H54 (cell line): Measurements from ENCODE around the gene MRTFA.

Experiments used
- DNase-seq: peaks from one replicate; pipeline ENCODE4 v3.0.0; 2011; ENCODE audit warnings: low spot score, mixed read lengths; ENCODE audit not compliant: insufficient read length
- FAIRE-seq: peaks from 3 replicates; lab custom pipeline; 2011; peaks lifted over from hg19 to GRCh38; lab: Jason Lieb, UNC
- POLR2A ChIP-seq: IDR thresholded peaks from 2 replicates; pipeline ENCODE4 v1.6.1; 2011; ENCODE audit warnings: low read depth, mild to moderate bottlenecking, low read length

The MRTFA gene

GRCh38 chr22:40476341-40476740 lies 160.2 kb downstream of the MRTFA start:
- FAIRE-seq (no peak), DNase-seq (no peak)
- no peak for TF ChIP-seq POLR2A

DNA sequence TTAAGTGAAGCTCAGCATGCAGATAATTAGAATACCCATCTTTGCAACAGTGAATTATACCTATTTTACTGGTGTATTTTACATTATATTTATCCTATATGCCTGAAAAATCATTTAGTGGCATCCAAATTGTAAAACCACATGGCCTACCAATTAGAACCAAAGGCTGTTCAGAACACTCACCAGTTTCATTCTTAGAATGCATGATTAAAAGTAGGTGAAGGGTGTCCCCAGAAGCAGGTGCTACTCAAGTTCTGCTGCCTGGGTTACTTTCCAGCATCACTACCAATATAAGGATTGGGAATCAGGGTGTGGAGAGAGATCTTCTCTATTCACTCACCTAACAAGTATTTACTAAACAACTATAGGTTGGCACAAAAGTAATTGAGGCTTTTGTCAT lies 162.8 kb downstream of the MRTFA start:
- FAIRE-seq (no peak), DNase-seq (no peak)
- TF ChIP-seq POLR2A = no peak

DNA sequence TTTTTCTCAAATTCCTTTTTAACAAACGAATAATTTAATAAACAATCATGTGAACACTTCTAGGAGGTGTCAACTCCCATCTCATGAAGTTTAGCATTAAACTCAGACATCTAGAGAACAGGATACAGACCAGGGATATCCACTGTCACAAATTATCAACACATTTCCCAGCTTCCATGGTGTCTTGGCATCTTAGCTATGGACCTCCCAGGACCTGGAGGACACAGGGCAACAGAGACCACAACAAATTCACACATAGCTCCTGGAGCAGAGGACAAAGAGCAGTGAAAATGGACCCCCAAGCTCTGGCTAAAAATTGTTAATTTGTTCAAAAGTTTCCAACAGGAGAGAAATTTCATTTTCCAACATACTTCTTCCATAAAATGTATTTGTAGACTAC lies 163.9 kb downstream of the MRTFA start:
- no peak for DNase-seq
- no peak for FAIRE-seq
- no peak for TF ChIP-seq POLR2A

- FAIRE-seq = no peak
- DNase-seq = no peak
- TF ChIP-seq POLR2A = no peak
These were observed 164.5 kb downstream of the MRTFA start for GRCh38 chr22:40472051-40472450.

DNA sequence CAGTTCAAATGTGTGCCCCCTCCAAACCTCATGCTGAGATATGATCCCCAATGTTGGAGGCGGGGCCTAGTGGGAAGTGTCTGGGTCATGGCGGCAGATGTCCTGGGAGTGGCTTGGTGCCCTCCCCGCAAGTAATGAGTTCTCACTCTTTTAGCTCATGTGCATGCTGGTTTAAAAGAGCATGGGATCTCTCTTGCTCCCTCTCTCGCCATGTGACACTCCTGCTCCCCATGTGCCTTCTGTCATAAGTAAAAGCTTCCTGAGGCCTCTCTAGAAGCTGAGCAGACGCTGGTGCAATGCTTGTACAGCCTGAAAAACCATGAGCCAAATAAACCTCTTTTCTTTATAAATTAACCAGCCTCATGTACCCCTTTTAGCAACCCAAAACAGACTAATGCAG lies 167.3 kb downstream of the MRTFA start:
- FAIRE-seq (no peak), DNase-seq (no peak)

DNA sequence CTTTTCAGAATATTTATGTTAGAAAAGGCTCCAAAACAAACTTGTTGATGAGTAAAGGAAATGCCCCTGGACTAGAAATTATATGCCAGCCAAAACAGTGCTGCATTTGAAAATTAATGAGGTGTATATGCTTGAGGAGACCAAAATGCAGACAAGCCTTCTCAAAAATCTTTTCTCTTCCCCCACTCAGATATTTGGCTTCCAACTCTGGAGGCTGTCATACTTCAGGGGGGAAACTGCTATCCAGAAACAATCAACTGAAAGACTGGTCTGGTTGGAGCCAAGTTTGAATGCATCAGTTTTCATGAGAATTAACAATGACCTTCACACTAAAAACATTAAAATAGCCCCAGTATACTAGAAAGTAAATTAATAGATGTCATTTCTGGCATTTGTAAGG lies 167.9 kb downstream of the MRTFA start:
- DNase-seq = no peak
- no peak for TF ChIP-seq POLR2A
- FAIRE-seq = no peak

More for the DNA sequence above, 167.3 kb downstream of the MRTFA start:
- no peak for TF ChIP-seq POLR2A

DNA sequence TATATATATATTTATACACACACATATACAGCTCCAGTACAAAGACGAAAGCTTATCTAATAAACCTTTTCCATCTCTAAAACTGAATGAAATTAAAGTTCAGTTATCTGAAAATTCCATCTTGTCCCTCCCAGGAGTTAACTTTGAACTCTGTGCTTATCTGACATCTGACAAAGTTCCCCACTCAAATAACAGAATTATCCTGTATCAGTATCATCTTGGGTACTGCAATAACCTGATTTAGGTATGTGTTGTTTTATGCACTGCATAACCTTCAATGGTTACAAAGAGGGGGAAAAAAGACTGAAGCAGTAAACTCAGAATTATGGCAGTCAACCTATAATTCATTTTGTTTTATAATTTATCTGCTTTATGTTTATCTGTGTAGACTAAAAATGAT lies 169.5 kb downstream of the MRTFA start:
- FAIRE-seq = no peak
- no peak for TF ChIP-seq POLR2A

DNA sequence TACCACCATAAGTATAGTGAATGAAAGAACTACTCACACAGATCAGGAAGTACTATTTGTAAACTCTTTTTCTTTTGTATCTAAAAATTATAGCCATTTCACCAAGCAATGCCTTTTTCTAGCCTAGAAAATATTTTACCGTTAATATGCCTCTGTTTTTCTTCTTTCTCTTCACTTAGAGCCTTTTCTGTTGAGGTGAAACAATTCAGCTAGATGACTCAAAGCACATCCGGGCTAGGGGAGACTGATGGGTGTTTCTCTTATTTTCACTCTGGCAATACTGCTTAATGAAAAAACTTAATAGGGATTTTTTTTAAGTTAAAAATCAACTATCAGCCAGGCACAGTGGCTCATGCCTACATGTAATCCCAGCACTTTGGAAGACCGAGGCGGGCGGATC lies 172.8 kb downstream of the MRTFA start:
- DNase-seq = no peak
- TF ChIP-seq POLR2A = no peak
- FAIRE-seq = no peak

More for the DNA sequence above, 169.5 kb downstream of the MRTFA start:
- no peak for DNase-seq

GRCh38 chr22:40463017-40463631 lies 173.4 kb downstream of the MRTFA start:
- TF ChIP-seq POLR2A = no peak
- DNase-seq (no peak), FAIRE-seq (no peak)

- TF ChIP-seq POLR2A = no peak
- FAIRE-seq (no peak), DNase-seq (no peak)
These were observed 174.1 kb downstream of the MRTFA start for GRCh38 chr22:40462195-40462984.

GRCh38 chr22:40453671-40454070 lies 182.8 kb downstream of the MRTFA start:
- FAIRE-seq (no peak), DNase-seq (no peak)

DNA sequence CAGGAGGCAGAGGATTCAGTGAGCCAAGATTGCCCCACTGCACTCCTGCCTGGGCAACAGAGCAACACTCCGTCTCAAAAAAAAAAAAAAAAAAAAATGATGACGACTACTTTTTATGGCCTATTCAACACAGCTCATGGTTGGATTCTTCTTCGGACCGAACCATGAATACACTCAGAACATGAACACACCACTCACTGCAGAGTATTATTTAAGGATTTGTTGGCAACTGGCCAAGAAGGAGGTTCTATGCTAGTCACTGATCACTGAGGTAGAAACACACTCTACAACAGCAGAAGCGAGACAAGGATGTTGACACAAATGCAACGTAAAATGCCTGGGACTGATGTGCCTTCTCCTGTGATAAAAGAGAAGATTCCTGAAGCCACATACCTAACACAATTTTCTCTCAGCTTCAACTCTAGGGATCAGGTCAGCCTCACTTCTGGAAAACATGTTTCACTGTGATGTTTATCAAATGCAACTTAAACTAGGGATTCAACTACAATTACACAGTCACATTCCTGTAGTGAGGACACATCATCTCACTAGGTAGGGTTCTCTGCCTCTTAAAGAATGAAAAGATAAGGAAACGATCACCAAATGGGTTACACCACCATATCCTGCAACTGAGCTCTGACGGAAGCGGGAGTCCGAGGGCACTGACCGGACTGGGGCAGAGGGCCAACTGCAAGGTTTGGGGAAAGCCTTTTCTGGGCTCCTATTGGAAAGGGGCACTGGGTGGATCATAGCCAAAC lies 183.6 kb downstream of the MRTFA start:
- FAIRE-seq = no peak
- DNase-seq = no peak
- no peak for TF ChIP-seq POLR2A

More at GRCh38 chr22:40453671-40454070, 182.8 kb downstream of the MRTFA start:
- TF ChIP-seq POLR2A = no peak

- FAIRE-seq (no peak), DNase-seq (no peak)
- TF ChIP-seq POLR2A = no peak
These were observed 185.3 kb downstream of the MRTFA start for GRCh38 chr22:40451210-40451609.

DNA sequence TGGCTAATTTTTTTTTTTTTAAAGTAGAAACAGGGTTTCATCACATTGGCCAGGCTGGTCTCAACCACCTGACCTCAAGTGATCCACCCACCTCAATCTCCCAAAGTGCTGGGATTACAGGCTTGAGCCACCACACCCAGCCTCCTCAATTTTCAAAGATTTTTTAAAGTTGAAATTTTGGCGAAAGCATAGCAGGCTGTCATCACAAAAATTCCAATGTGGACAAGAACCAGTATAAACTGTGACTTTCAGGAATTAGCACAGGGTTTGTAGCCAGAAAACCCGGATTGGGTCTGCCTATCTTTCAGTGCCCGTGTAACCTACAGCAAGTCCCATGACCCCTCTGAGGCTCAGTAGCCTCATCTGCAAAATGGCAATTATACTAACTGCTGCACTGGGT lies 185.9 kb downstream of the MRTFA start:
- TF ChIP-seq POLR2A = no peak
- FAIRE-seq (no peak), DNase-seq (no peak)
